Heart right ventricle (tissue), 16 donors: ENCODE results near the gene SLC22A1. TPM values are rescaled to one million over a fixed set of nuclear protein-coding genes. Genes with fewer than 3 reads are reported as not detected.

Experiments
- ATAC-seq, 8 donors: fragments of 200-7000 bp; cut with Tn5 transposase; one replicate each; pipeline ENCODE4 v1.9.1; 2020; ENCODE audit warnings: mild to moderate bottlenecking in 8 of 8, moderate library complexity in 8 of 8, moderate number of reproducible peaks in 1 of 8
- DNase-seq, 2 donors: peaks; one replicate each; pipeline ENCODE4 v3.0.0-alpha.2; 2020
- H3K27ac ChIP-seq, 10 donors: fragments of 200-600 bp; sonication (generic) in 2 of 10; one replicate each; pipeline versions ENCODE4 v1.5.0 to v1.8.0; 2020 to 2022; ENCODE audit warnings: mild to moderate bottlenecking in 3 of 10
- H3K27me3 ChIP-seq, 7 donors: fragments of 200-600 bp; one replicate each; pipeline ENCODE4 v1.8.0; 2021 to 2022; ENCODE audit warnings: mild to moderate bottlenecking in 2 of 7
- H3K36me3 ChIP-seq, 9 donors: fragments of 200-600 bp; sonication (generic) in 1 of 9; one replicate each; pipeline versions ENCODE4 v1.5.0 to v1.8.0; 2020 to 2022; ENCODE audit warnings: mild to moderate bottlenecking in 2 of 9
- H3K4me1 ChIP-seq, 9 donors: fragments of 200-600 bp; sonication (generic) in 1 of 9; one replicate each; pipeline versions ENCODE4 v1.5.0 to v1.8.0; 2020 to 2022; ENCODE audit warnings: mild to moderate bottlenecking in 4 of 9
- H3K4me3 ChIP-seq, 10 donors: fragments of 200-600 bp; sonication (generic) in 2 of 10; one replicate each; pipeline versions ENCODE4 v1.5.0 to v1.8.0; 2020 to 2022; ENCODE audit warnings: mild to moderate bottlenecking in 7 of 10, moderate library complexity in 2 of 10
- H3K9me3 ChIP-seq, 11 donors: fragments of 200-600 bp in 10 of 11; sonication (generic) in 2 of 11; one replicate each; pipeline versions ENCODE4 v1.5.0 to v1.8.0; 2013 to 2022; ENCODE audit warnings: mild to moderate bottlenecking in 2 of 11, control low read depth in 1 of 11, moderate library complexity in 1 of 11
- WGBS, 2 donors: extraction: QIAGEN DNeasy Blood & Tissue Kit; methylation state at CpG; one replicate each; pipeline ENCODE4 v1.1.7; 2013; ENCODE audit warnings: inconsistent platforms in 1 of 2; 5-methylcytosine and 5-hydroxymethylcytosine counted together
- intact Hi-C, 10 donors: fragments of 100-400 bp; cut with DNase I; formaldehyde crosslinking; loops; one replicate each; pipeline versions ENCODE4 v1.11.1 to v1.14.2; 2022
- polyA plus RNA-seq, 2 donors: library from polyadenylated mRNA; stranded (reverse); fragments of 200-250 nt; gene quantifications; one replicate each; pipeline ENCODE4 v1.2.3, GENCODE V29; 2013
- total RNA-seq, 10 donors: library from RNA; stranded (reverse); fragmentation: NEBNext Ultra II Directional in 3 of 10; extraction: Animal tissue kit (Norgen Biotek cat#: 25700) in 3 of 10; gene quantifications; one replicate each; pipeline versions ENCODE4 v1.2.1 to v1.2.4, GENCODE V29; 2021 to 2023
- TF ChIP-seq, protein P1 (sequence below), 9 donors: fragments of 200-600 bp; sonication (generic) in 2 of 9; IDR thresholded peaks; one replicate each; pipeline versions ENCODE4 v1.5.0 to v1.8.0; 2021 to 2022; ENCODE audit warnings: antibody characterized with exemption in 9 of 9, mild to moderate bottlenecking in 5 of 9, moderate library complexity in 1 of 9
- donor health status: Arrhythmogenic right ventricular cardiomyopathy.
- donor health status: ischemic (EF 13 %, LVEDD 7.1; RV severe dilation, severe dysfunction).
- donor health status: healthy with polysubstance abuse.
- donor health status: DM: no; HTN: yes; CAD: no.
- donor health status: DM: no; HTN: no; CAD: no.
- donor health status: ischemic (EF 25% LVEDD 6.9; RV normal size, moderate dysfunction).
- donor health status: ischemic (EF 25% LVEDD 5.7; RV mildly dilated, moderate dysfunction).
- donor health status: healthy.
- donor health status: DM: yes; HTN: yes; CAD: no.
- donor health status: Ischemic cardiomyopathy.
- donor health status: ischemic (EF 35%, LVEDD 5.7; RV mildly dilated, moderate dysfunction).
- donor health status: nonischemic (EF 11% LVEDD 7.7; RV severe dilation, severe dysfunction).
- donor health status: DM: yes; HTN: yes; CAD: no.
- donor health status: PGD.
- donor health status: ischemic (EF 29% LVEDD 5.4; RV normal size, mild dysfunction).
- donor health status: nonischemic (EF 23%, LVEDD 6.1; RV moderate dilation, normal function).

SLC22A1 gene
- total and polyA plus RNA-seq, 12 donors: 0.10 to 1.4 (median 0.39) TPM; not detected in 3

DNA sequence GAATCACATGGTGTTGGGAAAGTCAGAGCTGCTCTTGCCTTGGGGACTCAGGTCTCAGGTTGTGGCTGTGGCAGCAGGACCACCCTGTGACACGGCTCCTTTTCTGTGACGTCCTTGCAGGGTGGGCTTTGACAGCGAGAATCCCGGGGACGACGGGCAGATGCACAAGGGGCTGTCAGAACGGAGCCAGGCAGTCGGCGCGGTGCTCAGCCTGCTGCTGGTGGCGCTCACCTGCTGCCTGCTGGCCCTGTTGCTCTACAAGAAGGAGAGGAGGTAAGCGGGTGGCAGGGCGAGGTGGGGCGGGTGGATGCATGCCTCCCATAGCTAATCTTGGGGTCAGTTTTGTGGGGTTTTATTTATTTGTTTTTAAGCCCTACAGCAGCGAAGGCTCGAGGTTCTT lies 19.2 kb upstream of the SLC22A1 start:
- Histone ChIP-seq H3K27me3 (no peaks in the 10 kb centered on the region), H3K27ac (no peak overlapping the region), H3K4me3 (no peak overlapping the region), H3K4me1 (peaks cover 0 to 27% (median 6%) of the 10 kb centered on the region in 9 donors), H3K36me3 (peaks cover 0 to 96% (median 55%) of the 10 kb centered on the region in 9 donors), H3K9me3 (no peaks in the 10 kb centered on the region)
- ATAC-seq (no peak), DNase-seq (no peak)
- intact Hi-C loops: loop anchor here in 2 of 10 donors (5.0 to 10.0 kb wide), 2 partner anchors 238 to 240 kb away; no protein-coding TSS in a partner anchor
- TF ChIP-seq, protein P1, sequence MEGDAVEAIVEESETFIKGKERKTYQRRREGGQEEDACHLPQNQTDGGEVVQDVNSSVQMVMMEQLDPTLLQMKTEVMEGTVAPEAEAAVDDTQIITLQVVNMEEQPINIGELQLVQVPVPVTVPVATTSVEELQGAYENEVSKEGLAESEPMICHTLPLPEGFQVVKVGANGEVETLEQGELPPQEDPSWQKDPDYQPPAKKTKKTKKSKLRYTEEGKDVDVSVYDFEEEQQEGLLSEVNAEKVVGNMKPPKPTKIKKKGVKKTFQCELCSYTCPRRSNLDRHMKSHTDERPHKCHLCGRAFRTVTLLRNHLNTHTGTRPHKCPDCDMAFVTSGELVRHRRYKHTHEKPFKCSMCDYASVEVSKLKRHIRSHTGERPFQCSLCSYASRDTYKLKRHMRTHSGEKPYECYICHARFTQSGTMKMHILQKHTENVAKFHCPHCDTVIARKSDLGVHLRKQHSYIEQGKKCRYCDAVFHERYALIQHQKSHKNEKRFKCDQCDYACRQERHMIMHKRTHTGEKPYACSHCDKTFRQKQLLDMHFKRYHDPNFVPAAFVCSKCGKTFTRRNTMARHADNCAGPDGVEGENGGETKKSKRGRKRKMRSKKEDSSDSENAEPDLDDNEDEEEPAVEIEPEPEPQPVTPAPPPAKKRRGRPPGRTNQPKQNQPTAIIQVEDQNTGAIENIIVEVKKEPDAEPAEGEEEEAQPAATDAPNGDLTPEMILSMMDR (IDR thresholded peaks at IDR 0.05): no peak
- WGBS, 2 donors: 90 to 96% methylated on average over 16 of the region's 16 CpGs

DNA sequence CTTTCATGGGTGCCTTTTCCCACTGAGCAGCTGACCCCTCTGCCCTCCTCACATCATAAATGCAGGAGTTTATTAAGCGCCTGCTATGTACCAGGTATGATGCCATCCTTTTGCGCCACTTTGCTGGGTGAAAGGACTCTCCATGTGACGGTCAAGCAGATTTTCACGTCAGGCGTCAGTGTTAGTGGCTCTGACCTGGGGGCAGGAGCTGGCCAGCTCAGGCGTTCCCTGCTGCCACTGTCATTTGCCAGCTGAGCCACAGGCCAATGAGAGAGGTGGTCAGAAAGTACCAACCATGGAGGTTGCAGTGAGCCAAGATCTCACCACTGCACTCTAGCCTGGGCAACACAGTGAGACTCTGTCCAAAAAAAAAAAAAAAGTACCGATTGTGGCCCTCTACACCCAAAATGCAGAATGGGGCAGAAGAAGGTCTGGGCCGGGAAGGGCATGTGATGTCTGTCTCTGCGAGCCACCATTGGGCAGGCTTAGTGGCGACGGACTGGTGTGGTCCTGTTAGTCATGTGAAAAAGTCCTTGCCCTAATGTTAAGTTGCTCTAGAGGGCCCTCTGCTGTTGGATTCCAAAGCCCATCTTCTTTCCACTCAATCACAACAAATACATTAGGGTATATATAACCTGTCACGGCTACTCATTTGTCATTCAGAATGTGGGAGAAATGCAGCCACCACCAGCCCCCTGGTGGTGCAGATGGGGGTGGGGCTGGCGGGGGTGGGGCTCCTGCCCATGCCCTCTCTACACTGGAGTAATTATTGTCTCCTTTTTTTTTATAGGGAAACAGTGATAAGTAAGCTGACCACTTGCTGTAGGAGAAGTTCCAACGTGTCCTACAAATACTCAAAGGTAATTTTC lies 18.4 kb upstream of the SLC22A1 start:
- WGBS, 2 donors: 84 to 88% methylated on average over 14 of the region's 14 CpGs
- H3K27me3 ChIP-seq: no peaks in the 10 kb centered on the region
- TF ChIP-seq, protein P1 (IDR thresholded peaks at IDR 0.05): peak in 7 of 9 donors; percentile 16 to 44 (median 28)
- DNase-seq (no peak), ATAC-seq (peak in 1 of 8 donors; percentile 20)
- H3K9me3 ChIP-seq: no peaks in the 10 kb centered on the region
- H3K4me3 ChIP-seq: no peak overlapping the region
- H3K36me3 ChIP-seq: peaks cover 0 to 96% (median 48%) of the 10 kb centered on the region in 9 donors
- H3K27ac ChIP-seq: no peak overlapping the region
- intact Hi-C loops: loop anchor here in 2 of 10 donors (5.0 to 10.0 kb wide), 2 partner anchors 238 to 241 kb away; no protein-coding TSS in a partner anchor
- H3K4me1 ChIP-seq: peaks cover 0 to 27% (median 6%) of the 10 kb centered on the region in 9 donors

DNA sequence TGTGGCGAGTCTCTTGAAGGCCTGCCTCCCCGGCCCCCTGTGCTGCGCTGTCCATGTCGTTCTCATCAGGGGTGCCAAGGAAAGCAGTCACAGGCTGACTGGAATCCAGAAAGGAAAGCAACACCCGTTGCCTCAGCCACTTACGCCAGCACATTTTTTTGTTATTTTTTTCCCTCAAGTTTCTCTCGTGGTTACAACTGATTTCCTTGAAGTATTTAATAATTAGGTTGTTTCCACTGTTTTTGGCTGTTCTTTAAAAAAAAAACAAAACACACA lies 17.9 kb upstream of the SLC22A1 start:
- DNase-seq: no peak
- no peak overlapping the region for H3K27ac ChIP-seq
- intact Hi-C loops: loop anchor here in 2 of 10 donors (5.0 to 10.0 kb wide), 2 partner anchors 239 to 241 kb away; no protein-coding TSS in a partner anchor
- H3K4me3 ChIP-seq: no peak overlapping the region
- H3K36me3 ChIP-seq: peaks cover 0 to 96% (median 44%) of the 10 kb centered on the region in 9 donors
- no peaks in the 10 kb centered on the region for H3K9me3 ChIP-seq
- no peaks in the 10 kb centered on the region for H3K27me3 ChIP-seq
- ATAC-seq: no peak
- TF ChIP-seq, protein P1 (IDR thresholded peaks at IDR 0.05): no peak
- H3K4me1 ChIP-seq: peaks cover 0 to 27% (median 6%) of the 10 kb centered on the region in 9 donors
- WGBS, 2 donors: 73 to 81% methylated on average over 7 of the region's 7 CpGs

DNA sequence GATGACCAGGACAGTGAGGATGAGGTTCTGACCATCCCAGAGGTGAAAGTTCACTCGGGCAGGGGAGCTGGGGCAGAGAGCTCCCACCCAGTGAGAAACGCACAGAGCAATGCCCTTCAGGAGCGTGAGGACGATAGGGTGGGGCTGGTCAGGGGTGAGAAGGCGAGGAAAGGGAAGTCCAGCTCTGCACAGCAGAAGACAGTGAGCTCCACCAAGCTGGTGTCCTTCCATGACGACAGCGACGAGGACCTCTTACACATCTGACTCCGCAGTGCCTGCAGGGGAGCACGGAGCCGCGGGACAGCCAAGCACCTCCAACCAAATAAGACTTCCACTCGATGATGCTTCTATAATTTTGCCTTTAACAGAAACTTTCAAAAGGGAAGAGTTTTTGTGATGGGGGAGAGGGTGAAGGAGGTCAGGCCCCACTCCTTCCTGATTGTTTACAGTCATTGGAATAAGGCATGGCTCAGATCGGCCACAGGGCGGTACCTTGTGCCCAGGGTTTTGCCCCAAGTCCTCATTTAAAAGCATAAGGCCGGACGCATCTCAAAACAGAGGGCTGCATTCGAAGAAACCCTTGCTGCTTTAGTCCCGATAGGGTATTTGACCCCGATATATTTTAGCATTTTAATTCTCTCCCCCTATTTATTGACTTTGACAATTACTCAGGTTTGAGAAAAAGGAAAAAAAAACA lies 16.6 kb upstream of the SLC22A1 start:
- Histone ChIP-seq H3K27ac (no peak overlapping the region), H3K9me3 (no peaks in the 10 kb centered on the region), H3K4me3 (no peak overlapping the region), H3K36me3 (peaks cover 0 to 94% (median 40%) of the 10 kb centered on the region in 9 donors), H3K4me1 (peaks cover 0 to 19% (median 2%) of the 10 kb centered on the region in 9 donors), H3K27me3 (no peaks in the 10 kb centered on the region)
- ATAC-seq (no peak), DNase-seq (no peak)
- TF ChIP-seq, protein P1 (IDR thresholded peaks at IDR 0.05): no peak
- intact Hi-C loops: loop anchor here in 2 of 10 donors (5.0 to 10.0 kb wide), 2 partner anchors 240 to 243 kb away; no protein-coding TSS in a partner anchor
- WGBS, 2 donors: 93 to 95% methylated on average over 20 of the region's 20 CpGs
